NCI-H2029 treated with DMSO at 0.1 percent for 48 hours (cell line): ENCODE data around the gene TRPM3.

Experiments
- DNase-seq: peaks from one replicate; lab custom pipeline; 2025; lab: John Stamatoyannopoulos, UW

The TRPM3 gene

DNA sequence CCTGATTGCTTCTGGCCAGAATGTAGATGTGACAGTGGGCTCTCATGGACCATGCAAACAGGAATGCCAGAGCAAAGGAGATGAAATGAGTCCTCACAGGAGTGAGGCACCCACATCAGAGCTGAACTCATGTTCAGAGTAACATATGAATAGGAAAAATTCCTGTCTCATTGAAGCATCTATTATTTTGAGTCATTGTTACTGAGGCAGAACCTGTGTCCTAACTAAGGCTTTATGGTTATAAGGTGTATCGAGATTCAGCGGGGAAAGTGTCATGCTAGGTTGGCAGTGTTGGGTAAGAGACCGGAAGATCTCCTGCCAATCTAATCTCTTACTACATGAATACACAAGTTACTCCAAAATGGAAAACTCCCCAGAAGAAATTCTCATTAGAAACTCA lies 304.1 kb downstream of the TRPM3 start:
- DNase-seq: no peak

DNA sequence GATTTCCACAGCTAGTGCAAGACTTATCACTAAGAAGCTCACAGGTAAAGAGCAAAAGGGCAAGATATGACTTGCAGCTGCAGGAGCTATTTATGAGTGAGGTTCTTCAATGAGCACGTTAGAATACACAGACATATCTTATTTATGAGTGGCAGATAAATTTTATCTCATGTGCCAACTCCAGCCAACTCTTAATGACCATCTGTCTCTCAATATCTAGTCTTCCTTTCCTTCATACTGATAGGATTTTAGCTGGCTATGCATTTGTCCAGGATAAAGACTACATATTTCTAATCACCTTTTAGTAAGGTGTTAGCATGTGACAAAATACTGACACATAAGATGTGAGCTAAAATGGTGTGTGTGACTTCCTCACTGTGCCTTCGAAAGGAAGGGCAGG lies 304.5 kb downstream of the TRPM3 start:
- DNase-seq: no peak

DNA sequence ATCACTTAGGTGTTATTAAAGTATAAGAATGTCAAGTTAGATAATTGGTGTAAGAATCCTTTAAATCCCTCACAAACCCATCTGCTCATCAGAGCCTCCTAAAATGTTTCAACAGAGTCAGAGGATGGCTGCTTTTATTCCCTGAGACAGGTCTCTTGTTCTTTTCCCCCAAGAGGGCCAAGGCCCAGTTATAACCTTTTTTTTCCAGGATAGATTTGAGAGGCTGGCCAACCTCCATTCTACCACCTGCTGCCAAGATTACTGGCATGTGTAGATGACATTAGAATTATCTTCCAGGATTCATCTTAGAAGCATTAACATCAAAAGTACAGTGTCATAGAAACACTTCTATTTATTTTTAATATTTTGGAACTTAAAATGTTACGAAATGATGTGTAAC lies 305.1 kb downstream of the TRPM3 start:
- no peak for DNase-seq

DNA sequence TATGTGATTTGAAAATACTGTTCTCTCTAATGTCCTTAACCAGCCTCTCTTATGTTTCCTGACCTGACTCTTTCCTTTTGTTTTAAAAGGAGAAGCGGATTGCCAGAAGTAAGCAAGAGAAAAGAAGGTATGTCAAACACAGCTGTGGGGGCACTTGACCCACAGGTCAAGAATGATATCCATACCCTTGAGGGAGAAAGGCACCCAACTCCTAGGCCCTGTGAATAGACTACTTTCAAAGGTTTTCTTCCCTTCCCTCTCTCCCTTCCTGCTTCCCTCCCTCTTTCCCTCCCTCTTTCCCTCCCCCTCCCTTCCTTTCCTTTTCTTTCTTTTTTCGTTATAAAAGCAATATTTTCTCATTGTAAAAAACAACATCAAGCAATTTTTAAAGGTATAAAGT lies 306.8 kb downstream of the TRPM3 start:
- no peak for DNase-seq

DNA sequence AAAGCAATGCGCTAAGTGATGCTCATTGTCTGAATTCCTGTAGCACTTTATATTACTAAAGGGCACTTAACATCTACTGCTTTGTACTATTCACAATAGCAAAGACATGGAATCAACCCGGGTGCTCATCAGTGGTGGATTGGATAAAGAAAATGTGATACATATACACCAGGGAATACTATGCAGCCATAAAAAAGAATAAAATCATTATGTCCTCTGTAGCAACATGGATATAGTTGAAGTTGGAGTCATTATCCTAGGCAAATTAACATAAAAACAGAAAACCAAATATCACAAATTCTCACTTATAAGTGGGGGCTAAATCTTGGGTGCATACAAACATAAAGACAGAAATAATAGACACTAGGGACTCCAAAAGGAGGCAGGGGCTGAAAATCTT lies 308.3 kb downstream of the TRPM3 start:
- no peak for DNase-seq

DNA sequence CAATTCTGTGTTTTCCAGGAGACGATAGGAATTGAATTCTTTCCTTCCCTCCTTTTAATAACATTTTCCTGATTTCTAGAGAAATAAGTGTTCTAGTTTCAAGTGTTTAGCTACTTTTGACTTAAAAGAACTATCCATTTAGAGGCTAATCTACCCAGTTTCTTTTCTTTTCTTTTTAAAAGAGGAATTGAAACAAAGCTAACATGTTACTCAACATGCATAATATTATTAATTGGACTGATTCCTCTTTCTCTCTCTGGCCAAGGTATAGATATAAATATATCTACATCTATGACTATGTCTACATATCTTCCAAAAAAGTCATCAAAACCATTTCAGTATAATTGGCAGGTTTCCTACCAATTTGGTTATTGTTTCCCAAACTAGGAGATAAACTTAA lies 309.8 kb downstream of the TRPM3 start:
- DNase-seq: no peak

DNA sequence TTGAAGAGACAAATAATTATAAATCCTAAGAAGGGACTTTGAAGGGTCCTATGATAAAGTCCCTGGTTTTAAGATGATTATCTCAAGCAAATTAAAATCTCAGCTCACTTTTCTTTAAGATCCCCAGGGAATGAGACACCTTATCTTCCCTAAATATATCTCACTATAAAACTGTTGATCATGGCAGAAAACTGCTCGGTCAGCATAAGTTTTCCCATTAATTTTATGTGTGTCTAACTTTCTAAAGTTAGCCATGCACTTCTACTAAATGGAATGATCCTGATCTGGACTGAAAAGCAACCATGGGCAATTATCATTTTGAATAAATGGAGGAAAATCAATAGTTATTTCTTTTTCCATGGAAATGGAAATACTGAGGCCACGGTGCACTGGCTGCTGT lies 314.5 kb downstream of the TRPM3 start:
- no peak for DNase-seq

DNA sequence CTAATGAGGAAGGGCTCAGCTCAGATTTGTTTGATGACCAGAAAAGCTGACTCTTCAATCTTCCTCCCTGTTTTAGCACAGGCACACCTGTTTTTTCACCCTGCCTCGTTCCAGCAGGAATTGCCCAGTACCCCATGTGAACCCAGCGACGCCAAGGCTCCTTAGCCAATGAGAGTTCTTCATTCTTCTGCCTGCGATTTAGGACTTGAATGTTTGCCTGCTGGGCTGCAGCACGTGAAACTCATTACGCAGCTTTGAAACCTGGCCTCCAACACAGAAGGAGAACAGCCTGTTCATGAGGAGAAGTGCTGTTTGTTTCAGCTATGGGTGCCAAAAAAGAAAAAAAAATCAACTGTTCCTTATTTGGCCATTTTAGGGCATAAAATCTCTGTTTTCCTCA lies 315.5 kb downstream of the TRPM3 start:
- no peak for DNase-seq

DNA sequence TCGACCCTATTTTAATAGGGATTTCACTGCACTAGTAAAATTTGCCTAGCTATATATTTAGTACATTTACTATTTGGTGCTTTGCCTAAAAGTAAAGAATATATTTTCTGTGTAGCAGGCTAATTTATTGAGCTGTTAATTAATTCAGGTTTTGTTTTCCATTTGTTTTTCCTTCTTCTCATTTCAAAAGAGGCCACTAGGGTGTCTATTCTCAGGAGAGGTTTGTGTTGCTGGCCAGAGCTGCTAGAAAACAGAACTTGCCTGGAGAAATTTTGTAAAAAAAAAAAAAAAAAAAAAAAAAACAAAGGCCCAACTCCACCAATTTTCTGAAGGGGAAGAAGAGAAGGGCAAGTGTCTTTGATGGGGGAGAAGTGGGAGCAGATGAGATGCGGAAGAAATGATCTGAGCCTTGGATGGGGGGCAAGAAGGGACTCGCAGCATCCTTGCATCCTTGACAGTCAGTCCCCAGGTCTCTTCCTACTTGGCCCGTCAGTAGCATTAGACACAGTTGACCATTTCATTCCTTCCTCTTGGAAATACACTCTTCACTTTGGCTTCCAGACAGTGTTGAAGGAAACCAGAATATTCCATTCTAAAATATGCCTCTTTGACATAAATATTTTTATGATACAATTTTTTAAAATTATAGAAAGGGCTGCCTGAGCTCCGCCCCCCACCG lies 318.5 kb downstream of the TRPM3 start:
- no peak for DNase-seq

DNA sequence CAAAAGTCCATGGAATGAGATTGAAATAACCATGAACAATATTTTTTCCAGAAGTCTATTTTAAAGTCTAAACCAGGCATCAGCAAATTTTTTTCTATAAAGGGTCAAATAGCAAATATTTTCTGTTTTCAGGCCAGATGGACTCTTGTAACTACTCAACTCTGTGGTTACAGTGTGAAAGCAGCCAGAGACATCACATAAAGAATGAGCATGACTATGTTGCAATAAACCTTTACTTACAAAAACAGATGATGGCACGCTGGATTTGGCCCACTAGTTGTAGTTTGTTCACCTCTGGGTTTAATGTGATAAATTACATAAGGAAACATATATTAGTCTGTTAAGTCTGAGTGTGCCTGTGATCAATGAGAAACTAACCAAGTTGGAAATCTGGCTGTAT lies 319.2 kb downstream of the TRPM3 start:
- DNase-seq: no peak

DNA sequence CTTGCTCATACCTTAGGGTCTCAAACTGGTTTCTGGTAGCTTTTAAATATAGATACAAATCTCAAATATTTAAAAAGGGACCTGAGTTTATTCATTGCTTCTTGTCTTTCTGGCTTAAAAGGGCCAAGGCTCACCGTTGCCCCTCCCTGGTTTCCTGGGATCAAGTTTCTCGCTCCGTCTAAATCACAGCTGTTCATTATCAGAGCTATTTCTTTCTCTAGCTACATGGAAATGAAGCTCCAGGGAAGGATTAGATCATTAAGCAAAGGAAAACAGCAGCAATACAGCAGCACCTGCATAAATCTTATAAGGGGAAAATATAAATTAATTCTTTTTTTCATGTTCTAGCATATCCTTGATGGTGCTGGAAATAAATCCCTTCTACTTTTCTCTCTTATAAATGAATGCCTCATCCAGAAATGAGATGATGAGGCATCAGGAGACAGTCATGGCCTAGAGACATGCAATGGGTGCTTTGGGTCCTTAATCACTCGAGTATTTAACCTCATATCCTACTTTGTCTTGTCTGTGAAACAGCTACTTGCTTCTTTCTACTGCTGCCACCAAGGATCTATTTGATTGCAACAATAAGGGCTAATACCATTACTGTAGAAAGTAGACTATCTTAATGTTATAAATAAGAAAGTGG lies 320.1 kb downstream of the TRPM3 start:
- no peak for DNase-seq

DNA sequence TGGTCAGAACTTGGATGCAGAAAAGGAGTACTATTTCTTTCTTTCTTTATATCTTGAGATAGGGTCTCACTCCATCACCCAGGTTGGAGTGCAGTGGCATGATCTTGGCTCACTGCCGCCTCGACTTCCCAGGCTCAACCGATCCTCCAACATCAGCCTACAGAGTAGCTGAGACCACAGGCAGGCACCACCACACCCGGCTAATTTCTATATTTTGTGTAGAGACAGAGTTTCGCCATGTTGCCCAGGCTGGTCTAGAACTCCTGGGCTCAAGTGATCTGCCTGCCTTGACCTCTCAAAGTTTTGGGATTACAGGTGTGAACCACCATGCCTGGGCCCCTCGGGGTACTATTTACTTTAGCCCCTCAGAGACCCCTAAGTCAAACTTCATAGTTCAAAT lies 323.4 kb downstream of the TRPM3 start:
- no peak for DNase-seq

DNA sequence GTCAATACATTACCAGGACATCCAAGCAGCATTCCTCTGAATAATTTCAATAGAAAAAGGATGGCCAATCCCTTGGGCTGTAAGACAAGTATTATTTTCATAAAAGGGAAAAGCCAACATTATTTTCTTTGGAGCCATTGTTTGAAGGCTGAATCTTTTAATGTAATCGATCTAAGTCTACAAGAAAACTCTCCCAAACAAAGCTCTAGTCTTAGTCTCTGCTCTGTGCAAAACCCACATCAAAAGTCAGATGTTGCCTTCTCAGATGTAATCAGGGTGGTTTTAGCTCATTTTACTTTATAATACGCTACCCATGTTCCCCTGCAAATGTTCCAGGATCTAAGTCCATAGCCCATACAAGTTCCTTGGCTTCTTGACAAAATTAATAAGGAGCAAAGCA lies 325.6 kb downstream of the TRPM3 start:
- DNase-seq: no peak

DNA sequence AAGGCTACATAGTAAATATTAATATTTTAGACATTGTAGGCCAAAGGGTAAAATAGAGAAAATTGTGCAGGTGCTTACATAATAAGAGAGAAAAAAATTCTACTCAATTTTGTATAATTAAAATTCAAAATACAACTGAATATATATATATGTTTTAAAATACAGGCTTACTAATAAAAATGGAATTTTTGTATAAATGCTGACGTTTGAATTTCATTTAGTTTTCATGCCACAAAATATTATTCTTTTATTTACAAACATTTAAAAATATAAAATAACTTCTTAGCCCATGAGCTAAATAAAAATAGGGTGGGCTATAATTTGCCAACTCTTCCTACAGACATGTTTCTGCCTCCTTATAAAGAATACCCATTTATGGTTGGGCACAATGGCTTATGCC lies 328.6 kb downstream of the TRPM3 start:
- no peak for DNase-seq

DNA sequence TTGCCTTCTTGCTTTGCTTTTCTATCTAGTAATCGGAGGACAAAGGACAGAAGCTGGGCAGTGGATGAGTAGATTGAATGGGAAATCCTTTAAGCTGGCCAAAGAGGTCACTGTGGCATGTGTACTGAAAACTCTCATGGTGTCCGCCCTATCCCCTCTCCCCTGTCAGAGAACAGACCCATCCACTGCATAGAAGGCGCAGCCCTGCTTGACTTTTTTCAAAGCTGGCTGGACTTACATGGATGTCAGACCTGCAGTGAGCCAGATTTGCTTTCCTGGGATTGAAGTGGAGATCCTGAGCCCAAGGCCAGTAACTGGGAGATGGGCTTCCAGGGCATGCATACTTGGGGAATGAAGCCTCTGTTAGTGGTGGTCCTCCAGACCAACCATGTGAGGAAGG lies 329.5 kb downstream of the TRPM3 start:
- no peak for DNase-seq

DNA sequence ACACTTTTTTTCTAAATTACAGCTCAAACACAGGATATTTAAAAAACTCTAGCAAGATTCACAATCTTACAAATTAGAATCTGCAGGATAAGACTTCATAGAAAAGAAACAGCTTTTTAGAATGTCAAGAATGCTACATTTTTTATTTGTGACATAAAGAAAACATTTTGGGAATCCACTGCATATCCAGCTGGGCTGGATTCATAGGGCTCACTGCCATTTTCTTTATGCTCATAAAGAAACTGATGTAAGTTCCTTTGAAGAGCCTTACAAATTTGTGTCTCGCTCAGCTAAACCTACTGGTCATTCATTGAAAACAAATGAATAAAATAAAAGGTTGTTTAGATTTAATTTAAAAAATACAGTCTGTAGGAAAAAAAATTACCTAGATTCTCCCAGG lies 332.3 kb downstream of the TRPM3 start:
- no peak for DNase-seq

DNA sequence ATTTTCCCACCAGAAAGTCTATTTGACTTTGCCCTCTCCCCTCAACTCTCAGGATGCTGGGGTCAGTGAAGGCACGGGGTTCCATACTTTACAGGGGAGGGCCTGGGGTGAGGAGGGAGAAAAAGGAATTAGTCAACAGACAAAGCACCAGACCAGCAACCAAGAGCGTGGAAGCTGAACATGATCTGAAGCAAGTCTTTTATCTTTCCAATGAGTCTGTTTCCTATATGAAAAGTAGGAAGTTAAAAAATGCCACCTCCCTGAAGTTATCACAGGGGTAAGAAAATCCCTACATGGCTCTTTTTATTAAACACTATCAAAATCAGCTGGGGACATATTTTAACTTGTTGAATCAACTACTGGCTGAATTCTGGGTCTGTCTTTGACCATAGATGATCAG lies 337.0 kb downstream of the TRPM3 start:
- DNase-seq: no peak

DNA sequence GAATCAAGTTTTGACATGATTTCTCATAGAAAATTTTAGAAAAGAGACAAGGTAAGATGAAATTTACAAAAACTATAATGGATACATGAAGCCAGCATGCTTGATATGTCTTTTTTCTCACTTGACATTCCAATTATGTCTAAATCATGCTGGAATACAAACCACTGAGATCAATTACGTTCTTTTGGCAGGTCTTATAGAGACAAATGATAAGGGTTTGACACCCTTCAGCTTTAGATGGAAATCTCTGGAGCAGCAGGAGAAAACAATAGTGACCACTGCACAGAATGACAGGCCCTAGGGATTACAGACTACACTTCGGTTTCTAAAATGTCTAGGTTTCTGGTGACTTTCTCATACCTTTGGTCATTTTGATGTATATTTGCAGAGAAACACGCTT lies 342.9 kb downstream of the TRPM3 start:
- DNase-seq: no peak

DNA sequence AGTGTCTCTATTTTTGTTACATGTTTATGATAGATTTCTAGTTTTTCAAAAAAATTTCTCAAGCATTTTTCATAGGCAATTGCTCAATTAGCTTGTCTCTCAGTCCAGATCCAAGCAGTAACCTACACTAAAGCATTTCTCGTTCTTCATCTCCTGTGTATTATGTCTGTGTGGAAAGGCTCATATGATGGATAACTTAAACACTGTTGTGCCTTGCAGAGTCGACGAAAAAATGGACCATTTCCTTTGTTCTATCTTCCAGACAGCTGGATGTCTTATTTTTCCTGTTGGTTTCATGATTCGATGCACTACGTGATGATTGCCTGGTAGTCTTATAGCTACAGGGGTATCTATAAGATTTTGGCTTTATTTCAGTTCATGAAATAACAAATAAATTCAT lies 347.8 kb downstream of the TRPM3 start:
- no peak for DNase-seq

DNA sequence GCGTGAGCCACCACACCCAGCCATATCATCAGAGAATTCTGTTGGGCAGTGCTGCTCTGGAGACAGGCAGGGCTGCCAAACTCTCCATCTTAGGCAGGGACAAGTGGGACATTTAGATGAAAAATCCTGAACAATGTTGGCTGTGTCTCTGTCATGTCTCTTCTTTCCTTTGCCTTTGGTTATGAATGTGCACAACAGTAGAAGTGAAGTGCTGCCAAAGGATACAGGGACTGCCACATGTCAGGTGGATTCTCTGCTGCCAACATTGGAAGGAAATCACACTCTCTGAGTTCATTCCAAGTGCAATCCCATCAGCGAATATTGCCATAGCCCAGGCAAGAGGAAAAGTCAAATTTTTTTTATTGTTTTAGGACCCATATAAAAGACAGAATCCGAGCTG lies 348.8 kb downstream of the TRPM3 start:
- DNase-seq: no peak

DNA sequence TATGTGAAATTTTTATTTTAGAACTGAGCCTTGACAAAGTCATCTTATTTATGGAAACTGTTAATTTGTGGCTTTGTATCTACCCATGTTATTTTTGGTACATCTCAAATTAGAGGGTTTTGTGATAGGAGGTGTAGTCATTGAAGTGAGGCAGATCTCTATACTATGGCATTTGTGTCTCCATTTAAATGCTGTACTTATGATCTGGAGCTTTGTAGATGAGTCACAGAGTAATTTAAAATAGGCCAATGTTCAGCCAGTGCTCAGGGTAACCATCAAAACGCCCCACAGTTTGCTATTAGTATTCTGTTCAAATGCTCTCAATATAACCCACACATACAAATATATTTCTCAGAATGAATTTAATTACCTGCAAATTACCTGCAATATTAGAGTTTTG lies 355.5 kb downstream of the TRPM3 start:
- no peak for DNase-seq

DNA sequence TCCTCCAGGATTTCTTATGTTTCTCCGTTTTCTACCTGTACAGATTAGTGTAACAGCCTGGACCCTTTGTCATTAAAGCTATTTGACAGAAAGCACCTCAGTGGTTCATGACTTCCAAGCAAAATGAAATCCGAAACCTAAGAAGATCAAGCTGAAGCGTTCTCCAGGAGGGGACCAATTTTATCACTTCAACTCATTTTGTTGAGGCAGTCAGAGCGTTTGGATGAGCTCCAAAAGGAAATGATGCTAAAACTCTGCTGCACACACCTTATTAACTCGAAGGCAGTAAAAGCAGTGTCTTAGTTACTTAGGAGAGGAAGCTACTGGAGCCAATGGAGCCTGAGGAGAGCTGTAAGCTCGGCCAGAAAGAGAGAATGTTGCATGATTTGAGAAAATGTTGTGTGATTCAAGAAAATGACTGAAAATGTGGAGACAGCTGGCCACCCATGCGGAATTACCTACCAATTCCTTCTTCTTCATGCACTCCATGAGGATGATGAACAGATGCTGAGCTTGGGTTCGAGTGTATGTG lies 360.2 kb downstream of the TRPM3 start:
- no peak for DNase-seq

DNA sequence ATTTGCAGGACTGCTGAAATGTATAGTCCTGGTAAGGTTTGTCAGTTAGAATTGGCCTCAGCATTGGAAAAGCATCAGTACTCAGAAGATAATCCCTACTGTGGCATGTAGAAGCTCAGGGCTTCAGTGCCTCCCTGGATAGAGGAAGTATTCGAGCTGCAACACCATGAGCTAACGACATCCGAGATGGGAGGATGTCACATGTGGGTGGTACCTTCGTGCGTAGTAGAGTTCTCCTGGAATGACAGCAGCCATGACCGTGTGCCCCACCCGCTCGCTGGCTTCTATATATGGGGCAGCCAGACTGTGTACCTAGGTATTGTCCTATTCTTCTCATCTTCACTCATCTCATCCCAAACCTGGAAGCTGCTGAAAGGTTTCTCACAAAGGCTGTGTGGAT lies 361.2 kb downstream of the TRPM3 start:
- DNase-seq: no peak

DNA sequence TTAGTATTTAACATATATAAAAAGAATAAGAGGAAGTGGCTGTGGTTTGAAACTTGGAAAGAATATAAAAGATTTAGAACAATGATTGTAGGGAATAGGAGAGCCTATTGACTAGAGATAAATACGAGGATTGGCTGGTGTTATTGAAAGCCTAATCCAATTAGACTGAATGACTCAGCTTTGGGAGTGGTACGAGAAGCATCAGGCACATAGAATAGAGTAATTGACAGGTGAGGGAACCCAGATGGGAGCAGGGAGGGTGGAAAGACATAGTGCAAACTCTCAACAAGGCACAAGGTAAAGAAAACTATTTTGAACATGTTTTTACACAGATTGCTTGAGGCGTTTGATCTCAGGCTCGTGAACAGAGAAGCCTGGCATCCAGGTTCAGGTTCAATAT lies 368.1 kb downstream of the TRPM3 start:
- no peak for DNase-seq
